Spleen (tissue), 11 donors: ENCODE measurements around the gene TNS1. TPM values are rescaled to one million over a fixed set of nuclear protein-coding genes. Genes with fewer than 3 reads are reported as not detected.

Experiments
- DNase-seq: peaks from one replicate; pipeline ENCODE4 v3.0.0-alpha.2; 2020
- H3K27ac ChIP-seq, 8 donors: fragments of 200-600 bp; sonication (generic) in 7 of 8; 1 replicate in 4 of 8; 2 replicates in 4 of 8; pipeline versions ENCODE4 v1.5.0 to v1.8.0; 2016 to 2021; ENCODE audit warnings: inconsistent platforms in 4 of 8, mild to moderate bottlenecking in 4 of 8, moderate library complexity in 1 of 8
- H3K27me3 ChIP-seq, 7 donors: fragments of 200-600 bp; sonication (generic) in 6 of 7; replicated peaks in 1 of 7; 1 replicate in 4 of 7; 2 replicates in 3 of 7; pipeline versions ENCODE4 v1.5.0 to v1.8.0; 2016 to 2021; ENCODE audit warnings: inconsistent platforms in 3 of 7, mild to moderate bottlenecking in 1 of 7
- H3K36me3 ChIP-seq, 6 donors: fragments of 200-600 bp; sonication (generic) in 5 of 6; 1 replicate in 4 of 6; 2 replicates in 2 of 6; pipeline versions ENCODE4 v1.5.0 to v1.8.0; 2016 to 2021; ENCODE audit warnings: inconsistent platforms in 2 of 6
- H3K4me1 ChIP-seq, 6 donors: fragments of 200-600 bp; sonication (generic) in 5 of 6; 1 replicate in 3 of 6; 2 replicates in 3 of 6; pipeline versions ENCODE4 v1.5.0 to v1.8.0; 2016 to 2021; ENCODE audit warnings: inconsistent platforms in 3 of 6
- H3K4me3 ChIP-seq, 8 donors: fragments of 200-600 bp; sonication (generic) in 7 of 8; 1 replicate in 4 of 8; 2 replicates in 4 of 8; pipeline versions ENCODE4 v1.5.0 to v1.8.0; 2016 to 2021; ENCODE audit warnings: inconsistent platforms in 4 of 8, mild to moderate bottlenecking in 4 of 8, moderate library complexity in 2 of 8
- H3K9me3 ChIP-seq, 8 donors: fragments of 200-600 bp; sonication (generic) in 7 of 8; 1 replicate in 4 of 8; 2 replicates in 4 of 8; pipeline versions ENCODE4 v1.5.0 to v1.8.0; 2016 to 2021; ENCODE audit warnings: inconsistent platforms in 4 of 8
- POLR2A ChIP-seq, 3 donors: fragments of 450-650 bp; IDR thresholded peaks; one replicate each; pipeline ENCODE4 v1.5.1; 2017; ENCODE audit warnings: antibody characterized with exemption in 3 of 3, mild to moderate bottlenecking in 1 of 3
- POLR2AphosphoS5 ChIP-seq, 3 donors: sonication (generic); formaldehyde crosslinking; IDR thresholded peaks; one replicate each; pipeline ENCODE4 v1.5.1; 2017; ENCODE audit warnings: antibody characterized with exemption in 3 of 3
- WGBS, 5 donors: extraction: QIAGEN DNeasy Blood & Tissue Kit in 3 of 5; methylation state at CpG; one replicate each; pipeline versions ENCODE4 v1.1.5 to v1.1.7; 2013 to 2018; 5-methylcytosine and 5-hydroxymethylcytosine counted together
- intact Hi-C: fragments of 100-400 bp; cut with DNase I; formaldehyde crosslinking; loops from one replicate; pipeline ENCODE4 v1.15.0; 2023; ENCODE audit warnings: low total_unique reads
- polyA plus RNA-seq, 3 donors: library from polyadenylated mRNA; stranded (reverse); fragments of 200-250 nt; gene quantifications; one replicate each; pipeline ENCODE4 v1.2.1, GENCODE V29; 2013
- total RNA-seq, 7 donors: library from RNA; depleted of rRNA in 3 of 7; stranded (reverse); fragments of >200 nt in 3 of 7; fragmentation: NEBNext Ultra II Directional in 4 of 7; extraction: Animal tissue kit (Norgen Biotek cat#: 25700) in 4 of 7; gene quantifications; one replicate each; pipeline versions ENCODE4 v1.1.0 to v1.2.1, GENCODE V29; 2016 to 2021
- TF ChIP-seq, protein P1 (sequence below), 11 experiments: fragments of 200-600 bp in 7 of 11; fragments of 450-650 bp in 4 of 11; sonication (generic) in 4 of 11; IDR thresholded peaks in 8 of 11; conservative IDR thresholded peaks in 3 of 11; 1 replicate in 7 of 11; 2 replicates in 4 of 11; pipeline versions ENCODE4 v1.4.0 to v1.8.0; 2016 to 2021; ENCODE audit warnings: antibody characterized with exemption in 11 of 11, inconsistent platforms in 4 of 11, mild to moderate bottlenecking in 1 of 11
- donor health status: healthy with polysubstance abuse.
- donor health status: DM: no; HTN: no; CAD: no; lungs with moderate emphysema.
- donor health status: DM: no; HTN: no; CAD: no.
- donor health status: Bipolar disorder and iron deficiency.
- donor health status: healthy.
- donor health status: DM: no; HTN: no; CAD: no.
- donor health status: DM: yes; HTN: yes; CAD: no.

TNS1 gene
- total and polyA plus RNA-seq, 10 donors: 6.9 to 580 (median 246) TPM

DNA sequence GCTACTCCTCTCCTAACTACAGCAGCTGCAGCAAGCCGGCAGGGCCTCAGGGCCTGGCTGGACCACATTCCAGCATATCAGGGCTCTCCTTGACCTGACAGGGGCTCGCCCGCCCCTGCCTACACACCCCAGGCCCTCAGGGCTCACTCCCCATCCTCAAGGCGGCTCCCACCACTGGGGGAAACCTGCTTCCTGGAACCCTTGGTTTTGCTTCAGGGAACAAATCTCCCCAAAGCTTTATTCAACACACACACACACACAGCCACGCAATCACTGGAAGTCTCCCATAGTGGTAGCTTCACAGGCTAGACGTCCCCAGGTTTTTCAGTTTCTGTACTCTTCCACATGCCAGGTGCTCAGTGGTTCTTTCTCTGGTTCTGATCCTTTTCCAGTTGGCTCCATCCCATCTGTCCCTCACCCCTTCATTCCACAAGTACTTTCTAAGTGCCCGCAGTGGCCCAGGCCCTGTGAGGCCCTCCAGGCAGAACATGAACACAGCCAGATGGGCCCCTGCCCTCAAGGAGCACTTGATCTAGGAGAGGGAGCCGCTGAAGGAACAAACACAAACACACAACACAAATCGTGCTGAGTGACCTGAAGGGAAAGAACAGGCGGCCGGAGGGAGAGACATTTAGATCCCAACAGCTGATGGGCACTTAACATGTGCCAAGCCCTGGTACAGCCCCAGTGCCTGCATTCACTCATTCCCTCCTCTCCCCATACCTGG, 51.1 kb downstream of the TNS1 start:
- DNase-seq: peak; percentile 52
- H3K27me3 ChIP-seq: peaks cover 0 to 3% (median 0%) of the 10 kb centered on the region in 7 donors
- H3K36me3 ChIP-seq: no peaks in the 10 kb centered on the region
- no peak overlapping the region for H3K4me3 ChIP-seq
- H3K9me3 ChIP-seq: no peaks in the 10 kb centered on the region
- H3K4me1 ChIP-seq: peaks cover 4 to 84% (median 32%) of the 10 kb centered on the region in 6 donors
- 84 to 92% (median 90%) methylated on average over 10 to 11 of the region's 11 CpGs for WGBS, 5 donors
- H3K27ac ChIP-seq: peak overlapping the region in 3 of 8 donors; percentile 10 to 73 (median 66)
- TF ChIP-seq POLR2A (IDR thresholded peaks at IDR 0.05) (no peak), POLR2AphosphoS5 (IDR thresholded peaks at IDR 0.05) (no peak)
- TF ChIP-seq, protein P1, sequence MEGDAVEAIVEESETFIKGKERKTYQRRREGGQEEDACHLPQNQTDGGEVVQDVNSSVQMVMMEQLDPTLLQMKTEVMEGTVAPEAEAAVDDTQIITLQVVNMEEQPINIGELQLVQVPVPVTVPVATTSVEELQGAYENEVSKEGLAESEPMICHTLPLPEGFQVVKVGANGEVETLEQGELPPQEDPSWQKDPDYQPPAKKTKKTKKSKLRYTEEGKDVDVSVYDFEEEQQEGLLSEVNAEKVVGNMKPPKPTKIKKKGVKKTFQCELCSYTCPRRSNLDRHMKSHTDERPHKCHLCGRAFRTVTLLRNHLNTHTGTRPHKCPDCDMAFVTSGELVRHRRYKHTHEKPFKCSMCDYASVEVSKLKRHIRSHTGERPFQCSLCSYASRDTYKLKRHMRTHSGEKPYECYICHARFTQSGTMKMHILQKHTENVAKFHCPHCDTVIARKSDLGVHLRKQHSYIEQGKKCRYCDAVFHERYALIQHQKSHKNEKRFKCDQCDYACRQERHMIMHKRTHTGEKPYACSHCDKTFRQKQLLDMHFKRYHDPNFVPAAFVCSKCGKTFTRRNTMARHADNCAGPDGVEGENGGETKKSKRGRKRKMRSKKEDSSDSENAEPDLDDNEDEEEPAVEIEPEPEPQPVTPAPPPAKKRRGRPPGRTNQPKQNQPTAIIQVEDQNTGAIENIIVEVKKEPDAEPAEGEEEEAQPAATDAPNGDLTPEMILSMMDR (IDR thresholded peaks at IDR 0.05 in 8 of 11, conservative IDR thresholded peaks at IDR 0.05 in 3 of 11): no peak
- intact Hi-C loops: no loop called here

DNA sequence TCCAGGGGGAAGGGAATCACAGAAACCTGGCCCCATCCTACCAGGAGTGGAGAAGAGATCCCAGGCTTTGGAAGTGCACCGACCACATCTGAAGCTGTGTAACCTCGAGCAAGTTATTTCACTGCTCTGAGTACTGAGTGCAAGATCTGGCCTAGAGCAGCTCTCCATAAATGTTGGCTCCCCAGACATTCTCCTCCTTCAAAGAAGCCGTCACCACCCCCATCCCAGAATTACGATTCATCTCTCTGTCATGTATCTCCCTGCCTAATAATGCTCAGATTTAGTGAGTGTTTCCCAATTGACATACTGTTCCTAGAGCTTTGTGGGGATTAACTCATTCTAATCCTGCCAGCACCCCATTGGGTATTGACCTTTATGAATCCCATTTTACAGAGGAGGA, 51.7 kb downstream of the TNS1 start:
- Histone ChIP-seq H3K9me3 (no peaks in the 10 kb centered on the region), H3K4me1 (peaks cover 4 to 83% (median 28%) of the 10 kb centered on the region in 6 donors), H3K27me3 (peaks cover 0 to 3% (median 0%) of the 10 kb centered on the region in 7 donors), H3K27ac (peak overlapping the region in 1 of 8 donors; percentile 73), H3K36me3 (no peaks in the 10 kb centered on the region), H3K4me3 (no peak overlapping the region)
- no peak for DNase-seq
- 79 to 88% (median 85%) methylated on average over 4 of the region's 4 CpGs for WGBS, 5 donors
- intact Hi-C loops: no loop called here
- TF ChIP-seq, protein P1 (IDR thresholded peaks at IDR 0.05 in 8 of 11, conservative IDR thresholded peaks at IDR 0.05 in 3 of 11): no peak
- no peak for TF ChIP-seq POLR2AphosphoS5 (IDR thresholded peaks at IDR 0.05)
- TF ChIP-seq POLR2A (IDR thresholded peaks at IDR 0.05): no peak

DNA sequence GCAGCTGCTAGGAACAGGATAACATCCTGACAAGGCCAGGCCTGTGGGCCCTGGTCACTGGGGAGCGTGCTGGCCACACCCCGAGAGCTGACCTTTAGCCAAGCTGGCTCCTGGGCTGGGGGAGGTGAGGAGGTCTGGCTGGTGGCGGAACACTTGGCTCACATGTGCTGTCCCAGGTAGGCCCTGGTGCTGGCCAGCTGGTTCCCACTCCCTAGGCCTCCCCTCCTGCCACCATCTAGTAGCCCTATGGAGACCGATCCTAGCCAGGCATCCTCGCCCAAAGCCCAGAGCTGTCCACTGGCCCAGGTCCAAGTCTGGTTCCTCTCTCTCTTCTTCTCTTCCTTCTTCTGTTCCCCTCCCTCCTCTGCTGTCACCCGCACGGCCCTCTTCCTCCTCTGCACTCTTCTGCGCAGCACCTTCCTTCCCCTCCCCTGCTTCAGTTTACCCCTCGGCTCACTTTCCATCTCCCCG, 52.4 kb downstream of the TNS1 start:
- Histone ChIP-seq H3K9me3 (no peaks in the 10 kb centered on the region), H3K27ac (peak overlapping the region in 1 of 8 donors; percentile 5), H3K36me3 (no peaks in the 10 kb centered on the region), H3K27me3 (peaks cover 0 to 3% (median 0%) of the 10 kb centered on the region in 7 donors), H3K4me1 (peaks cover 3 to 83% (median 26%) of the 10 kb centered on the region in 6 donors), H3K4me3 (no peak overlapping the region)
- peak in 1 of 3 donors; percentile 12 for TF ChIP-seq POLR2AphosphoS5 (IDR thresholded peaks at IDR 0.05)
- no peak for TF ChIP-seq POLR2A (IDR thresholded peaks at IDR 0.05)
- 57 to 80% (median 63%) methylated on average over 9 to 10 of the region's 10 CpGs for WGBS, 5 donors
- intact Hi-C loops: no loop called here
- peak; percentile 70 for DNase-seq

DNA sequence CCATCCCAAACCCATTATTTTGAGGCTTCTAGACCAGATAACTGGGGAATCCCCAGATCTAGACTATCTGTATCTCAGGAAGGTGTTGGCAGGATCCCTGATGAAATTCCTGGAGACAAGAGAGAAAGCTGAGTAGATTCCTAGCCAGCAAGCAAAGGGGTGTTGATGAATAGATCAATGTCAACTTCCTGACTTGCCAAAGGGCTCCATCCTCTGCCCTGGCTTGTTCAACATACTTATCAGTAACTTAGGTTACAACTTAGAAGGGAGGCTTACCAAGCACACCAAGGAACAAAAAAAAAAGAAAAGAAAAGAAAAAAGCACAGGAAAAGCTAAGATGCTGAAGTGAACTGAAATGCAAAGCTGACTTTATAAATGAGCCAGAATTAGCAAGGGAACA, 53.3 kb downstream of the TNS1 start:
- H3K4me1 ChIP-seq: peaks cover 0 to 82% (median 25%) of the 10 kb centered on the region in 6 donors
- H3K36me3 ChIP-seq: no peaks in the 10 kb centered on the region
- TF ChIP-seq POLR2A (IDR thresholded peaks at IDR 0.05): no peak
- TF ChIP-seq POLR2AphosphoS5 (IDR thresholded peaks at IDR 0.05): no peak
- TF ChIP-seq, protein P1 (IDR thresholded peaks at IDR 0.05 in 8 of 11, conservative IDR thresholded peaks at IDR 0.05 in 3 of 11): no peak
- H3K9me3 ChIP-seq: no peaks in the 10 kb centered on the region
- intact Hi-C loops: no loop called here
- no peak overlapping the region for H3K27ac ChIP-seq
- no peak for DNase-seq
- peaks cover 0 to under 1% (median 0%) of the 10 kb centered on the region in 7 donors for H3K27me3 ChIP-seq
- H3K4me3 ChIP-seq: no peak overlapping the region
